CD4-positive, alpha-beta T cell treated with Interleukin-6 at 100 ng/mL for 8 hours (primary cell): ENCODE results near the gene SNRPA.

ENCODE experiments used
- DNase-seq: peaks from one replicate; pipeline ENCODE4 v3.0.0-alpha.2; 2020; ENCODE audit warnings: mixed read lengths, low spot score

SNRPA gene

GRCh38 chr19:40750874-40751537 lies at the start of gene SNRPA:
Gene SNRPA (plus strand): TSS chr19:40751203. CDS start chr19:40751409, 206 bp downstream.
- peak; percentile 94 for DNase-seq

- no peak for DNase-seq
Observed at GRCh38 chr19:40701758-40702157, 49.2 kb upstream of the SNRPA start.

- no peak for DNase-seq
Observed at GRCh38 chr19:40702337-40703012, 48.5 kb upstream of the SNRPA start.

- no peak for DNase-seq
Observed at GRCh38 chr19:40703029-40703755, 47.8 kb upstream of the SNRPA start.

GRCh38 chr19:40704491-40705361 lies 46.3 kb upstream of the SNRPA start:
- DNase-seq, result no peak

- DNase-seq, result no peak
Observed at GRCh38 chr19:40705362-40705651, 45.7 kb upstream of the SNRPA start.

- no peak for DNase-seq
Observed at GRCh38 chr19:40705950-40706619, 44.9 kb upstream of the SNRPA start.

- DNase-seq, result no peak
Observed at GRCh38 chr19:40707615-40708014, 43.4 kb upstream of the SNRPA start.

- no peak for DNase-seq
Observed at GRCh38 chr19:40709817-40710216, 41.2 kb upstream of the SNRPA start.

GRCh38 chr19:40713939-40714338 lies 37.1 kb upstream of the SNRPA start:
- no peak for DNase-seq

- peak; percentile 94 for DNase-seq
Observed at GRCh38 chr19:40714441-40715299, 36.3 kb upstream of the SNRPA start.

- peak; percentile 67 for DNase-seq
Observed at GRCh38 chr19:40716031-40716481, 34.9 kb upstream of the SNRPA start.

- DNase-seq, result peak; percentile 97
Observed at GRCh38 chr19:40716482-40717324, 34.3 kb upstream of the SNRPA start, which contains the start of the genes COQ8B and ITPKC. Gene COQ8B (minus strand): TSS chr19:40716886. CDS start chr19:40714632, 2,254 bp downstream. Gene ITPKC (plus strand): TSS chr19:40717112. CDS start chr19:40717136, 24 bp downstream.

- no peak for DNase-seq
Observed at GRCh38 chr19:40717325-40717879, 33.6 kb upstream of the SNRPA start.

- no peak for DNase-seq
Observed at GRCh38 chr19:40717880-40718773, 32.9 kb upstream of the SNRPA start.

- no peak for DNase-seq
Observed at GRCh38 chr19:40718774-40719391, 32.1 kb upstream of the SNRPA start.

GRCh38 chr19:40719414-40719894 lies 31.5 kb upstream of the SNRPA start:
- DNase-seq, result no peak

GRCh38 chr19:40721140-40721486 lies 29.9 kb upstream of the SNRPA start:
- DNase-seq, result no peak
